GM12875 (cell line): ENCODE measurements around the gene PADI3.

ENCODE experiments used
- H3K4me3 ChIP-seq: one replicate; pipeline ENCODE4 v1.5.1; 2011; ENCODE audit warnings: low read depth, low read length, control low read depth
- CTCF ChIP-seq: IDR thresholded peaks from 2 replicates; pipeline ENCODE4 v1.5.1; 2011; ENCODE audit warnings: low read depth, mild to moderate bottlenecking, control low read depth, inconsistent platforms, low read length, moderate library complexity, borderline replicate concordance; ENCODE audit not compliant: insufficient read depth

The PADI3 gene

DNA sequence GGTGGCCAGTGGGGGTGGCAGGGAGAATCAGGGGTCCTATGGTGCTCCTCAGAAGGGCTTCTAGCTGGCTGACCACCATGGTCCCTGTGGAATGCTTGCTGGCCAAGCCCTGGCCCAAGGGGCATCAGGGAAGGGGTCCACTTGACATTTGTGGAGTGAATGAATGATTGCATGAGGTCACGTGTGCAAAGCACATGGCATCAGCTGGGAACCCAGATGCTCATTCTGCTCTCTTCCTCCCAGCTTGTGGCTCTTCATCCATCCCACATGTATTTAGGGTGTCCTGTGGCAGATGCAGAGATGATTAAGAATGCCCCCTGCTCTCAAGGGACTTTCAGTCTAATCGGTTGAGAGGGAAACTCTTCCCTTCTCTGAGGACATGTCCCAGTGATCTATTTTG lies 32.0 kb downstream of the PADI3 start:
- H3K4me3 ChIP-seq = no peak overlapping the region
- TF ChIP-seq CTCF = no peak

- no peak overlapping the region for H3K4me3 ChIP-seq
Measured at GRCh38 chr1:17281775-17282181, 32.9 kb downstream of the PADI3 start.

GRCh38 chr1:17282836-17283235 lies 33.9 kb downstream of the PADI3 start:
- TF ChIP-seq CTCF = no peak
- H3K4me3 ChIP-seq = no peak overlapping the region

More at GRCh38 chr1:17281775-17282181, 32.9 kb downstream of the PADI3 start:
- TF ChIP-seq CTCF = no peak

GRCh38 chr1:17286646-17287045 lies 37.7 kb downstream of the PADI3 start:
- no peak overlapping the region for H3K4me3 ChIP-seq
- TF ChIP-seq CTCF = no peak

DNA sequence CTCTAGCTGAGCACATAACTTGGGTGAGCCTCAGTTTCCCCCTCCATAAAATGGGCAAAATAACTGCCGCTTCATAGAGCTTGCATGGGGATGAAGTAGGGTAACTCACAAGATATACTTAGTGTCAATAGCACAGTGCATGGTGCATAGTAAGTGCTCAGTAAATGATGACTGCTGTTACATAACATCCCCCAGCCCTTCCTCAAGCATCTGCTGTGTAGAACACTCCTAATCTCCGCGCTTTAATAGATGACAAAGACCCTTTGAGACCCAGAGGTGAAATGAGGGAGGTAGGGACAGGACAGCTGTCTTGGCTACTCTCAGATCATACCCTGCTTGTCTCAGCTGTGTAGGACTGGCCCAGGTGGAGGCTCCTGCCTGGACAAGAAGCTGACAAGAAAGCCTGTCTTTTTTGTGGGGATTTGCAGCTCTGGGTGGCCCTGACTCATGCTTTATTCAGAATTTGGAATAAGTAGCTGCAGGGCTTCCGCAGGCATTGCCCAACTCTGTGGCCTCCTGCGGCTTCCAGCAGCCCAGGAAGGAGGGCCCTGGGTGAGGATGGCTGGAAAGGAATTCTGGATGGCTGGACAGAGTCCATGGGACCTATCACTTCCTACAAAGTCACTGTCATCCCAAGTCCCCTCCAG lies 38.4 kb downstream of the PADI3 start:
- TF ChIP-seq CTCF = no peak

DNA sequence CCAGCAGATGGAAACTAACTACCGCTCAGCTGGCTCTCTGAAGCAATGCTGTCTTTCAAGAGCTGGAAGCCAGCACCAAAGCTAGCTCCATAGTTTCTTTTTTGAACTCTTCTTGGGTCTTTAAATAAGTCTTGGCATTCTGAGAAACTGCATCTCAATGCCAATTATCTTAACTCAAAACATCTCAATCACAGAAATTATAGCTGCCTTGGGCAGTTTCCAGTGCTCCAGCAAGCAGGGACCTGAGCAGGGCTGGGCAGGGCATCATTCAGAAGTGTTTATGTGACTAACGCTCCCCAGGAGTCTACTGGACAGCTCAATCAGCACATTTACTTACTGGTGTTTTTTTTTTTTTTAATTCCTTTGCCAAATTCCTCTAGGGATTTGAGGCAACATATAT lies 40.8 kb downstream of the PADI3 start:
- TF ChIP-seq CTCF = no peak
- H3K4me3 ChIP-seq = no peak overlapping the region

More for the DNA sequence above, 38.4 kb downstream of the PADI3 start:
- H3K4me3 ChIP-seq = no peak overlapping the region

DNA sequence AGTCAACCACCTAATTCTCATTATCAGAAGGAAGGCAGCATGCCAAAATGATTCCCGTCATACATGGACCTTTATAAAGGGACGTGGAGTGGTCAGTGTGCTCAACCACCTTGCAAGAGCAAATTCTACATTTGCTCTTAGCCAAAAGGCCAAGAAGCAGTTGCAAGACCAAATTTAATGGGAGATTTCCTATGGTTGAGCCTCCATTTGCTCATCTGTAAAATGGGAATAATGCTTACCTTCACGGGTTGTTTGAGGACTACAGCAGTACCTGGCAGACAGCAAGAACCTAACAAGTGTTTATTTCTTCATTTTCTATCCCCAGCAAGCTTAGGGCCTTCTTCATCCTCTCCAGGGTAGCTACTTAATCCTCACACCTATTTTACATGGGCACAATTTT lies 41.7 kb downstream of the PADI3 start:
- H3K4me3 ChIP-seq = no peak overlapping the region
- no peak for TF ChIP-seq CTCF
